Activated naive CD8-positive, alpha-beta T cell treated with anti-CD3 and anti-CD28 coated beads, Interleukin-2, amount 50 U/mL, for 16 hours (primary cell): ENCODE data around the gene ADCY9.
"Not testable (repeated sequence)": the region's sequence is repeated elsewhere in the genome, so short reads cannot be mapped to it uniquely, and the experiment has no call there.

ENCODE experiments used
- DNase-seq: peaks from one replicate; pipeline ENCODE4 v3.0.0-alpha.2; 2020; ENCODE audit warnings: low read depth, low spot score

Gene ADCY9

GRCh38 chr16:4070936-4071335 is 45.3 kb downstream of the ADCY9 start:
- no peak for DNase-seq

GRCh38 chr16:4067262-4068001 is 48.8 kb downstream of the ADCY9 start:
- DNase-seq: no peak

GRCh38 chr16:4064950-4065352 is 51.3 kb downstream of the ADCY9 start:
- peak; percentile 21 for DNase-seq

GRCh38 chr16:4062212-4062802 is 53.9 kb downstream of the ADCY9 start:
- no peak for DNase-seq

GRCh38 chr16:4060823-4061222 is 55.4 kb downstream of the ADCY9 start:
- DNase-seq: no peak

GRCh38 chr16:4060009-4060408 is 56.2 kb downstream of the ADCY9 start:
- no peak for DNase-seq

GRCh38 chr16:4058386-4058785 is 57.9 kb downstream of the ADCY9 start:
- DNase-seq: no peak

GRCh38 chr16:4057439-4057877 is 58.8 kb downstream of the ADCY9 start:
- DNase-seq: no peak

- DNase-seq: no peak
These were observed 59.8 kb downstream of the ADCY9 start for GRCh38 chr16:4056161-4057105.

- no peak for DNase-seq
These were observed 60.5 kb downstream of the ADCY9 start for GRCh38 chr16:4055748-4056147.

GRCh38 chr16:4053301-4053845 is 62.9 kb downstream of the ADCY9 start:
- no peak for DNase-seq

- DNase-seq: no peak
These were observed 63.4 kb downstream of the ADCY9 start for GRCh38 chr16:4052801-4053293.

- DNase-seq: no peak
These were observed 64.1 kb downstream of the ADCY9 start for GRCh38 chr16:4052096-4052495.

- no peak for DNase-seq
These were observed 64.7 kb downstream of the ADCY9 start for GRCh38 chr16:4051591-4051990.

GRCh38 chr16:4049031-4049430 is 67.2 kb downstream of the ADCY9 start:
- no peak for DNase-seq

- no peak for DNase-seq
These were observed 67.8 kb downstream of the ADCY9 start for GRCh38 chr16:4048481-4048880.

- no peak for DNase-seq
These were observed 70.0 kb downstream of the ADCY9 start for GRCh38 chr16:4046221-4046620.

- not testable (repeated sequence) for DNase-seq
These were observed 70.7 kb downstream of the ADCY9 start for GRCh38 chr16:4045561-4045960.

GRCh38 chr16:4042581-4042980 is 73.7 kb downstream of the ADCY9 start:
- no peak for DNase-seq

GRCh38 chr16:4038448-4038847 is 77.8 kb downstream of the ADCY9 start:
- DNase-seq: no peak

GRCh38 chr16:4036952-4037351 is 79.3 kb downstream of the ADCY9 start:
- DNase-seq: not testable (repeated sequence)

GRCh38 chr16:4034963-4035362 is 81.3 kb downstream of the ADCY9 start:
- DNase-seq: no peak
